HCEC 1CT (cell line): ENCODE data around the gene OR2S2.
A peak's percentile ranks its signal among the peaks of the same experiment; 100 is the strongest.
"Not testable (repeated sequence)": the region's sequence is repeated elsewhere in the genome, so short reads cannot be mapped to it uniquely, and the experiment has no call there.

Experiments used
- DNase-seq: peaks from one replicate; pipeline ENCODE4 v3.0.0-alpha.2; 2017

OR2S2 gene

DNA sequence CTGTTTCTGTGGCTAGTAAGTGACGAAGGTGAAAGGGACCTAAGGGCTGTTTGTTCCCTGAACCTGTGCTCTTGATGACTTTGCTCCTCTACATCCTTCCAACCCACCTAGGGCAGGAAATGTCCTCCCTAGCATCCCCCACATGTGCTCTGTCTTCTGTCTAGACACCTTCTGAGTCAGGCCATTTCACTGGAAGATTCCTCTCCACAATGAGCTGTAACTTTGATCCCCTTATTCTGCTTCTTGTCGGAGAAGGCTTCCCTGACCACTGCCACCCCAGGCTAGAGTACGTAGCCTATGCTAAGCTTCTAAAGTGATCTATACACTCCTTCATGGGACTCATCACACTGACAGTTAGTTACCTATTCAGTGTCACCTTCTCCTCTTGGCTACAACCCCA lies 27.0 kb downstream of the OR2S2 start:
- no peak for DNase-seq

DNA sequence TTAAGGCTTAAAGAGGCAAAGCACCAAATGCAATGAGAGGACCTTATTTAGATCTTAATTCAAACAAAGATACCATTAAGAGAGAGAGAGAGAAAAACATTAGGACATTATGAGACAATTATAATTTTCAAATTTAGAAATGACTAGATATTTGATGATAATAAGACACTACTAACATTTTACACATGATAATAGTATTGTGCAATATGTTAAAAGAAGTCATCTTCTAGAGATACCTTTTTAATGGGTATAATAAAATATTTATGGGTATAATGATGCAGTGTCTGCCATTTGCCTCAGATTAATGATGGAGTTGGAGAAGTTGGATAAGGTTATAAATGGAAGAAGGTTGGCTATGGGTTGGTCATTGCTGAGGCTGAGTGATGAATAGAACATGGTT lies 27.4 kb downstream of the OR2S2 start:
- no peak for DNase-seq

DNA sequence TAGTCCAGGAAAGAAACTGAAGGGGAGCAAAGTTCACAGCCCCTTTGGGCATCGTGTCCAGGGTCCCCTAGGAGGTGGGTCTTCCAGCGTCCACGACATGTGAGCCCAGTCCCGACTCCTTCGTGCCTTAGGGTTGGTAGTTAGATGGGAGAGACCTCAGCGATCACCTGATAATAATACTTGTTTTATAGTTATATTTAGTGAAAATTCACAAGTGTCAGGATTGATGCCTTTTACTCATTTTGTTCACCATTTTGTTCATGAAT lies 28.6 kb downstream of the OR2S2 start:
- DNase-seq: no peak

DNA sequence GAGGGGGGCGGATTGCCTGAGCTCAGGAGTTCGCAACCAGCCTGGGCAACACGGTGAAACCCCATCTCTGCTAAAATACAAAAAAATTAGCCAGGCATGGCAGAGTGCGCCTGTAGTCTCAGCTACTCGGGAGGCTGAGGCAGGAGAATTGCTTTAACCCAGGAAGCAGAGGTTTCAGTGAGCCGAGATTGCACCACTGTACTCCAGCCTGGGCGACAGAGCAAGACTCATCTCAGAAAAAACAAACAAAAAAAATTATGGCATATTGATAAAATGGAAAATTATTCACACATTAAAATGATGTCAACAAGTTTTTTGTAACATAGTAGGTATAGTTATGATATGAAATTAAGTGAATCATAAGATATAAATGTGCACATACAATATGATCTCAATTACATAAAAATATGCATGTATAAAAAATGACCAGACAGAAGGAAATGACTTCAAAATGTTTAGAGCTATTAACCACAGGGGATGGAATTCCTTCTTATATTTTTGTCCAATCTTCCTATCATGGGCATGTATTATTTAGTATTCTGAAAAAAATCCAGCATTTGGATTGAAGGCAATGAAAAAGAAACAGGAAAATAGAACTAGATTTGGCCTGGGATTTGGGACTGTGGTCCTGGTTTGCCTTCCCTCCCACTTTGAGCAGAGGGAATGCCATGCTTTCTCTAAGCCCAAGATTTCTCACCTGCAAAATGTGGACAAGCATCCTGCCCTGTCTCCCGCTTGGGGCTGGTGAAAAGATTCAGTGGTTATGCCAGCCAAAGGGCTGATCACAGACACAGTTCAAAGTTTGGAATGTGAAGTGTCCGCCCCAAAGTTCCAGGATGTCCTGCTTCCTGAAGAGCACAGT lies 29.1 kb downstream of the OR2S2 start:
- DNase-seq: peak; percentile 24

DNA sequence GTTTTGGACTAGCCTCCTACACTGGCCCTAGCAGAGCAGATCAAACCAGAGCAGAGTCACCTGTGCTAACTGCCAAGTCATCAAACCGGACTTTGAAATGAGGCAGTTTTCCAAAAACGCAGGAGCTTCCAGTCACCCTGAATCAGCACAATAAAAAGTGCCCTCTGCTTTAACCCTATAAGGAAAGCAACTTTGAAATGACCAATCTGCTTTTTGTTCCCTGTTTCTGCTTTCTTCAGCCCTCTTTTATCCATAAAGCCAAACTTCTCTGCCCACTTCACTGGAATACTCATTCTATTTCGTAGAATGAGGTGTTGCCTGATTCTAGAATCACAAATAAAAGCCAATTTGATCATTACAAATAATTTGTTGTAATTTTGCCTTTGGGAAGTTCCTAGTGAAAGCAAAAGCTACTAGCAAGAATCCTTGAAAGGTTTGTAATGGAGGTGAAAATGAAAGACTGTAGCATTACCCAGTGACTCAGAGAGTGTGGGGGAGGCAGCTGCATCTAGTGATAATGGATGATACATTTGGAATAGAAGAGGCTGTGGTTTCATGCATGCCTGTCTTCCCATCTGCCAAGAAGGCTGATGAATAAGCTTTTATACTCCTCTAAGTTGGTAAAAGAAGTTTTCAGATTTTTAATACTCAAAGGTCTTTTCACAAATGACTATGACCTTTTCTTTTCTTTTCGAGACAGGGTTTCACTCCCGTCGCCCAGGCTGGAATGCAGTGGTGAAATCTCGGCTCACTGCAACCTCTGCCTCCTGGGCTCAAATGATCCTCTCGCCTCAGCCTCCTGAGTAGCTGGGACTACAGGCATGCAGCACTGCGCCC lies 33.8 kb downstream of the OR2S2 start:
- peak; percentile 93 for DNase-seq

DNA sequence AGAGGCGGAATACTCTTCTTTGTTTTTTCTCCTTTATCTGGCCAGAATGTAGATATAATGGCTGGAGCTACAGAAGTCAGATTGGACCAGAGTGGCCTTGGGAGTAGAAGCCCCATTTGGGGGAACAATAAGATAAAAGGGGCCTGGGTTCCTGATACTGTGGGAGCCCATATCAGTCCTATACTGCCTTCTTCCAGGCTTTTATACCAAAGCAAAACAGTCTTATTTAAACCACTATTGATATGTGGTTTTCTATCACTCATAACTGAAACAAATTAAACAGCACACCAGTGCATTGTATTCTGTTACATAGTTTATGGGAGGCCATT lies 34.4 kb downstream of the OR2S2 start:
- DNase-seq: no peak

DNA sequence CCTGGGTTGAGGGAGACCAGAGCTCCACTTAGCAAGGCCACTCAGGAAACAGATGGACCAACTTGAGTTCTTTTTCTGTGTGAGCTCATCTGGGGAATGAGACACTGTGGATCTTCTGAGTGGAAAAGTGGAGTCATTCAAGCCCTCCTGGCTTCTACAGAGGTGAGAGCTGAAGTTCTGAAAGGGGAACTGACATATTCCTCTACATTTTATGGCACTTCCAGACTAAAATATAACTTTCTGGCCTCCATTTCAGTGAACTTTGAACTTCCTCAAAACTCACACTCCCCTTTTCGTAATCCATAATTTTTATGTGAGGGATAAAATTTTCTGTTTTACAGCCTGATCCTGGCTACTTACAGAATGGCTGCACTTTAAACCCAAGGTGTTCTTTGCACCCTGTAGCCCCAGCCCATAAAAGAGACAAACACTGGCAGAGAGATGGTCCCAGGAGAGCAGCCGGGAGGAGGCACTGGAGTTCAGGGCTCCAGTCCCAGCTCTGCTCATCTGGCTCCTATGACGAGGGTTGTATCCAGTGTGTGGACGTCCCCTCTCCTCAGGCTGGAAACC lies 37.8 kb downstream of the OR2S2 start:
- no peak for DNase-seq

DNA sequence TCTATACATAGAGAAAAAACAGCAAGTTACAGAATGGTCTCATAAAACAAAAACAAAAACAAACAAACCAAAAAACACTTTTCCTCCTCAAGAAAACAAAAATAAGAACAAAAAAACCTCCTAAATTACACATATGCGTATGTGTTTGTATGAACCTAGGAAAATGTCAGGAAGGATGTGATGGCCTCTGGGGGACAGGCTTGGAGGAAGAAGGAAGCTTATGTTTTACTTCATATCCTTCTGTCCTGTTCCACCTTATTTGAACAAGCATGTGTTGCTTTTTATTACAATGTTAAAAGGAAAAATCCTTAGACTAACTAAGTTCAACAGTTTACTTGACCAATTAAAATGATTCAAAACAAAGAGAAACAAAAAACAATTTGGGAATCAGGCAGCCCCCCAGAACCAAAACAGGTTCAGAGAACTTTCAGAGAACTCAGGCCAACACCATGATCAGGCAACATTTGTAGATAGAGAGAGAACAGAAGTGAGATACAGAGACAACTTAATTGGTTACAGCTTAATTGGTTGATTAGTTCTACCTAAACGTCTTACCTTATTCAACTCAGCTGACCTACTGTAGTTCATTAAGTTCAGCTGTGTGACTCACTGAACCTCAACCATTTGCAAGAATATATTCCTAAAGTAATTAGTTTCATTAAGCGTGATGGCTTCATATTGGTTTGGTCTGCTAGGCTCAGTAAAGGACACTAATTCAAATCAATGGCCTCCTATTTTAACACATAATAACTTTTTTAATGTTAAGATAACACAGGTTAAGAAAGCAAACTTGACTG lies 38.5 kb downstream of the OR2S2 start:
- no peak for DNase-seq

DNA sequence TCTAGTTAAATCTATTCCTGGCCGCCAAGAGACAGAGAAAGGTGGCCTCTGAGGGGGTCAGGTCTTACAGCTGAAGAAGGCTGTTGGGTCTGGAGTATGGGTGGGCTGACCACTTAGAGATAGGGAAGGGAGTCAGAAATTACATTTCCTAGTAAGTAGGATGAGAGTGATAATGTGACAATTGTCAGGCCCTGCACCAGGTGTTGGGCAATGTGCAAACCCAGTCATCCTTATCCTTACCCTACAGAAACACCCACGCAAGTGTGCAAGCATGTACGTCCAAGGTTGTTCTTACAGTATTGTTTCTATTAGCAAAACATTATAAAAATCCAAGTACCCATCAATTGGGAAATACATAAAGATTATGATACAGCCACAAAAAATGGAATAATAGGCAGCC lies 39.2 kb downstream of the OR2S2 start:
- no peak for DNase-seq

DNA sequence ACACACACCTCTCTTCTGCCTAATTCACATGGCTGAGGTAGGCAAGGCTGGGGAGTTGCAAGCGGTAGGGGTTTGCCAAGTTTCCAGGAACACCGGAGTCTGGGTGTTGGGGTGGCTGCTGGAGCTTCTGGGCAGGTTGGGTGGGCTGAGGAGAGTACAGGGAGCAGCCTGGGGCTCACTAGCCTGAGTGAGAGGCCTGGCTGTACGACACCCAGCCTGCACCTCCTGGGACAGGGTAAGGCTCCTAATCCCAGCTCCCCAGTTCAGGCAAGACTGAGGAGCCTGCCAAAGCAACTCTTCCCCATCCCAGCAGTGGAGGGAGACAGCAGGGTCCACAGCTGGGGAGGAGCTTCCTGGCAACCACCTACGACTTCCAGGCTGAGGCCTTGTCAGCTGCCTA lies 40.7 kb downstream of the OR2S2 start:
- no peak for DNase-seq

DNA sequence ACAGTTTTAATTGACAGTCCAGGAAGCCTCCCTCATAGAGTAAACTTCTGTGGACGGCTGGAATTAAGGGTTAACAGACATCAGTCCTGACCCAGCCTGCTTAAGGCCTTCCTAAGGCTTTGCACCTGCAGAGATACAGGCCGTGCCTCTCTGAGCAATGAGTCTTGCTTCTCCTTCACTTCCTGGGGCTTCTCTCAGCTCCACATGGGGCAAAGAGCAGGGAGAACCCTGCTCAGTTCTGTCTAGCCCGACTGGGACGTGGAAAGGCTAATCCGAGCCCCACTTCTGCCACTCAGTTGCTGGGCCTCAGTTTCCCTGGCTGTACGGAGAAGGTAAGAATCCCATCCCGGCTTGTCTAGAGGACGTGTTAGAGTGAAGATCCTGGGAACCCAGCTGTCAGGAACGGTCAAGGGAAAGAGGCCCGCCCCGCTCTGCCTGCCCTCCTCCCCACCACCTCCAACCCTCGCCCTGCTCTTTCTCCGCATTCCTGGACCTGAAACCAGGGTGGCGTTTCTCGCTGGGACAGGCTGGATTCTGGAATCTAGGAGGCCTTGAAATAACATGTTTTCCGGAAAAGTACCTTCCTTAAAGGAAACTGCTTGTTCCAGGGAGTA lies 42.2 kb downstream of the OR2S2 start:
- no peak for DNase-seq

DNA sequence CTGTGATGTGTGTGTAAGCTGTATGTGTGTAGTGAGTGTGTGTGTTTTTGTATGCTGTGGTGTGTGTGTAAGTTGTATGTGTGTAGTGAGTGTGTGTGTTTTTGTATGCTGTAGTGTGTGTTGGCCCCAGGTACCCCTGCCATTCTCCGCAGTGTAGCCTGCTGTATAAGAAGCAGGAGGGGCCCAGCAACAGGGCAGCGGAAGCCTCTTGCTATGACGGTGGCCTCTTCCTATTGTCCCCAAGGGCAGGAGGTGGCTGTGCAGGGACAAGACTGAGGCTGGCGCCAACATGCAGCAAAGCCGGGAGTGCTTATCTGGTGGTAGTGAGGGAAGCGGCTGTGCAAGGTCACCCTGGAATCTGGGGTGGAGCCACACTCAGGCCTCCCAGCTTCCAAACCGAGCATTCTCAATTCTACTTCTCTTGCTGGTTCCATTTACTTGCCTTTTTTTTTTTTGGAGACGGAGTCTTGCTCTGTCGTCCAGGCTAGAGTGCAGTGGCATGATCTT lies 43.6 kb downstream of the OR2S2 start:
- DNase-seq: no peak

DNA sequence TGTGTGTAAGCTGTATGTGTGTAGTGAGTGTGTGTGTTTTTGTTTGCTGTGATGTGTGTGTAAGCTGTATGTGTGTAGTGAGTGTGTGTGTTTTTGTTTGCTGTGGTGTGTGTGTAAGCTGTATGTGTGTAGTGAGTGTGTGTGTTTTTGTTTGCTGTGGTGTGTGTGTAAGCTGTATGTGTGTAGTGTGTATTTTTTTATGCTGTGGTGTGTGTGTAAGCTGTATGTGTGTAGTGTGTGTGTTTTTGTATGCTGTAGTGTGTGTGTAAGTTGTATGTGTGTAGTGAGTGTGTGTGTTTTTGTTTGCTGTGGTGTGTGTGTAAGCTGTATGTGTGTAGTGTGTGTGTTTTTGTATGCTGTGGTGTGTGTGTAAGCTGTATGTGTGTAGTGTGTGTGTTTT lies 44.5 kb downstream of the OR2S2 start:
- DNase-seq: not testable (repeated sequence)

DNA sequence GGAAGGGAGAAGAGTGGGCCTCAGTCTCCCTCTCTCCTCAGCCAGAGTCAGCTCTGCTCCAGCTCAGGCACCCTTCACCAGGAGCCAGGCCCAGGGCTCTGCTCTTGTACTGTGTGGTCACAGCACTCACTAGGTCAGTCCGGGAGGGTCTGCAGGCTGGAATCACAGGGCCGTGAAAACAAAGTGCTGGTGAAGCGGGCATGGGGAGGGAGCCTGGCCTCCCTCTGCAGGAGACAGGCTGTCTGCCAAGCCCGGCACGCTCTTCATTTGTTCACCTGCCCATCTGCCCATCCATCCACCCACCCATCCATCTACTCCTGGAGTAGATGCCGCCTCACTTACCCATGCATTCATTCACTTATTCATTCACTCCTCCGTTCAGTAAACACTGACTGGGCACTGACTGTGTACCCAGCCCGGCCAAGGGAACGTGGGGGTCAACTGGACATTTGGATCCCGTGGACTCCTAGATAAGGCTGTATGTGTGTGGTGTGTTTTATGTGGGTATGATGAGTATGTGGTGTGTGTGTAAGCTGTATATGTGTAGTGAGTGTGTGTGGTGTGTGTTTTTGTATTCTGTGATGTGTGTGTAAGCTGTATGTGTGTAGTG lies 45.1 kb downstream of the OR2S2 start:
- no peak for DNase-seq

DNA sequence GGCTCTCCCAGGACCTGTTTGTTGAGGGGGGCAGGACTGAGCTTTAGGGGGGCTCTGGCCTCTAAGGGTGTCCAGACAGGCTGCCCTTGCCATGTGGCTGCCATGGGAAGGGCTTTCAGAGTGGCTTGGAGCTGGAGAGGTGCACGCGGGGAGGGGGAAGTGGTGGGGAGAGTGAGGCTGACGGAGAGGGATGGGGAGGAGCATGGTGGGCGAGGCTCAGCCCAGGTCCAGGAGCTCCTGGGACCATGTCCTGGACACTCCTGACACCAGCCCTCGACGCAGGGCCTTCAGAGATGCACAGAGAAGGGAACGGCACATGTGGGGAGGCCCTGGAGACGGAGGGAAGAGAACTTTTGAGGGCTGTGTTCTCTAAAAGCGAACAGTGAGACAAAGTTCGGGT lies 46.3 kb downstream of the OR2S2 start:
- DNase-seq: no peak

DNA sequence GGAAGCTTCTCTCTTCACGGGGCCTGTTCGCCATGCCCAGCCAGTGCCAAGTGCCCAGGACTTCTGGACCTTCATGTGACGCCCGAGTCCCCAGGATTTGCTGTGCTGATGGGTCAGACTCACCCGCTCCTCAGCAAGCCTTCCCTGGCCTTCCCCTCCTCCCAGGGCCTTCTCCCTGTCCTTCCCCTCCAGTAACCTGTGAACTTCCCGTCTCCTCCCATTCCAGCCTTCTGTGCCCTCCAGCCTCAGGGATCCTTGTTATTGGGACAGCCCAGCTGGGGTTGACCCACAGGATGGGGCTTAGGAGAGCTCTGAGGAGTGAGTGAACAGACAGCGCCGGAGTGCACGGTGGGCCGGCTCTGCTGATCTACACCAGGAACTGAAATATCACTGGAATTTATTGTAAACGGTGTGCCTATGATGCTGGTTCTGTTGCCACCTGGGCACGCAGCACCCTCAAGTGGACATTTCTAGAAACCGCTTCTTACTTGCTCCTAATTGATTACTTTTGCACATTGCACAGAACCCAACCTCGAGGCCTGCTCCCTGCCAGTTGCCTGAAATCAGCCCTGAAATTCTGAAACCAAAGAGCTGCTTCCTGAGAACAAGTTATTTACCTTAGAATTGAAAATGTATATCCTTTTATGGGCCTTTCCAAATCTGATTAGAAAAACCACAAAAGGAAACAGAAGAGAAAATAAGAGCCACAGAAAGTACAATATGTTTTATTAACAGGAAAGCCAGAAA lies 47.2 kb downstream of the OR2S2 start:
- DNase-seq: peak; percentile 61

DNA sequence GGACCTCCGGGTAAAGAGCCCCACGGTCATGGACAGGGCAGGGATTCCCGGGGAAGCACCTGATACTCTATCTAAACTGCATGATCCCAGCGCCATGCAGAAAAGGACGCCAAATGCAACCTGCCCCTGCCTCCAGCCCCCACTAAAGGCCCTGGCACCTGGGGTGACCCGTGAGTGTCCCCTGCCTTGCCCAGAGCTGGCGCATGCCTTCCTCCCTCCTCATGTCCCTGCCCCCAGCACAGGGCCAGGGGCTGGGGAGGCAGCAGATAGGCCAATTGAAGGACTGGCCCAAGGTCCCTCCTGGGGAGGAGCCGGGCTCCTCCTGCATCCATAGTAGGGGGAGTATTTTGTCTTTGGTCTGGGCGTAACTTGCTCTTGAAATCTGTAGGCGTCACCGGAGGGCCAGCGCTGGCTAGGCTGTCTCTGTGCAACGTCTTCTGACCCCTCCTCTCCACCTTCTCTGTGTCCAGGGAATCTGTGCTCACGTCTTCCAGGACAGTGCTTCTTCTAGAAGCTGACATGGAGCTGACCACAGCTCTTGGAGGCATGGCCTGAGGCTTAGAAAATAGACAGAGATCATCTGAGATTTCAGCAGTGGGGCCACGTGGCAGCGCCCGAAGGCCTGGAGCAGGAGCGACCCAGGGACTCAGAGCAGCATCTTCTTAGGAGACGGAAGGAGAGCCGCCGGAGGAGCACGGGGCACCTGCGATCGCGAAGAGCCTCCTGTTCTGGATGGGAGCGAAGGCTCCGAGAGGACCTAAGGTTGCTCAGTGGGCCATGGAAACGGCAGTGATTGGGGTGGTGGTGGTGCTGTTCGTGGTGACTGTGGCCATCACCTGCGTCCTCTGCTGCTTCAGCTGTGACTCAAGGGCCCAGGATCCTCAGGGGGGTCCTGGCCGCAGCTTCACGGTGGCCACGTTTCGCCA lies 48.0 kb downstream of the OR2S2 start:
- no peak for DNase-seq

DNA sequence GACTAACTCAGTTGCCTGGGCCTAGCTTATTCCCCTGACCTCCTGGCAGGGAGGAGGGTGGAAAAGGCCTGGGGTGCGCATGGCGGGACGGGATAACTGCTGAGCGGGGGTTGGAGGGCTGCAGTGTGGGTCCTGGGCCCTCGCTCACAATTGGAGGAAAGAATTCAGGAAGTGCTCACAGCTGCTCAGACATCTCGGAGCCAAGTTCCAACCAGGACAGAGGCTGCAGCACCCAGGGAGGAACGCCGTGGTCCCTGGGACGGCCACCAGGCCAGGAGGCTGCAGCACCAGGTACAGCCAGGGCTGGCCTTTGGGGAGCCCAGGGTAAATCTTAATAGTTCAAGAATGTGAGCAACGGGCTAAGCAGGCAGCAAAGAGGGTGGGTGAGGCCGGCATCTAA lies 48.7 kb downstream of the OR2S2 start, which contains the start of gene SPAAR:
Gene SPAAR, plus strand, starts transcription at position 217 of the 400 bp plus-strand sequence. CDS start 974 bp downstream, outside the sequence.
- no peak for DNase-seq

DNA sequence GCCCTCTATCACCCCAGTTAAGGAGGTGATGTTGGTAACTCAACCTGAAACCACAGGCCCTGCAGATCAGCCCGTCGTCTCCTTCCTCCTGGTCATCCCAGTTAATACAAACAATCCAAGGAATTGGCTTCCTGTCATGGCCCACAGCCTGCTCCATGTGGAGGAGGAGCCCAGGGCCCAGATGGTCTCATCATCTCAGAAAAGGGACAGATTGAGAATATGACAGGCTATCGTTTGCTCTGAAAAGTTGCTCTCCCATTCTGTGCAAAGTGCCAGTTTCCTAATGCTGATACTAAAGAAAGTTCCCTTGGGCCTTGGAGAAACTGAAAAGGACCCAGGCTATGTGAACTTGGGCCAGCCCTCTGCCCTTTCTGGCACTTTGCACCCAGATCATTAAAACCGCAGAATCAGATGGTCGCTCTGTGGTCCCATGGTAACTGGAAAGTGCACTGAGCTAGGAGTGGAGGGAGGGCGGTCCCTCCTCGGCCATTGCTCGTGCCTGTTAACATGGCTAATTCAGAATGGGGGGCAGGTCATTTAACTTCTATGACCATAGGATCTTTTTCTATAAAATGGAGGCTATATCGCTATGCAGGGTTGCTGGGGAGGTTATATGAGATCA lies 49.3 kb downstream of the OR2S2 start:
- no peak for DNase-seq
